Measurements from ENCODE around the gene BRWD1.

GRCh38 chr21:39349211-39350093 is 36.0 kb upstream of the BRWD1 start:
- TF ChIP-seq POLR2A (IDR thresholded peaks at IDR 0.05) (peak in 1 of 2 donors; percentile 40), CTCF (IDR thresholded peaks at IDR 0.05) (no peak), POLR2AphosphoS5 (IDR thresholded peaks at IDR 0.05) (peak in 1 of 4 donors; percentile 39), EP300 (IDR thresholded peaks at IDR 0.05) (no peak)

Measured in sigmoid colon (tissue), 4 donors.